ENCODE measurements around the gene PDPN. TPM values are rescaled to one million over a fixed set of nuclear protein-coding genes. Genes with fewer than 3 reads are reported as not detected.
A peak's percentile ranks its signal among the peaks of the same experiment; 100 is the strongest.

Gene PDPN
- total and polyA plus RNA-seq, 2 experiments from 2014 or later: 1.1 to 1.8 TPM

GRCh38 chr1:13582713-13583443, 754 bp upstream of the PDPN start:
- Histone ChIP-seq H3K27me3 (replicated peaks; ENCODE audit: insufficient read depth) (no peaks in the 10 kb centered on the region), H3K4me3 (no peak overlapping the region), H3K27ac (no peak overlapping the region)

GRCh38 chr1:13583966-13584791, 547 bp downstream of the PDPN start:
- 0 out of 2 replicates have a peak, but pooled peaks cover 7% of the 10 kb centered on the region for H3K4me1 ChIP-seq (ENCODE audit: insufficient read depth)
- H3K79me2 ChIP-seq (ENCODE audit: insufficient read depth): no peaks in the 10 kb centered on the region
- in situ Hi-C loops (cut with MboI): no loop called here
- H3K4me2 ChIP-seq (ENCODE audit: unreplicated experiment): peak overlapping the region; percentile 85
- H3K9me2 ChIP-seq (ENCODE audit: insufficient read depth): no peaks in the 10 kb centered on the region
- peak overlapping the region; percentile 71 for H3K4me3 ChIP-seq
- WGBS, 2 experiments (ENCODE audit: low coverage in 1 of 2, low lambda C conversion rate in 2 of 2, missing lambda C conversion rate in 2 of 2): 3 to 4% methylated on average over 46 of the region's 47 CpGs
- H2AFZ ChIP-seq: peak overlapping the region; percentile 85
- peak overlapping the region; percentile 73 for H3K9ac ChIP-seq
- H3K36me3 ChIP-seq (ENCODE audit: low read depth): no peaks in the 10 kb centered on the region
- no peaks in the 10 kb centered on the region for H3K27me3 ChIP-seq (replicated peaks; ENCODE audit: insufficient read depth)
- no peaks in the 10 kb centered on the region for H3K9me3 ChIP-seq (ENCODE audit: low read depth)
- peak; percentile 72 for DNase-seq
- H3F3A ChIP-seq (ENCODE audit: insufficient read depth): no peaks in the 10 kb centered on the region
- TF ChIP-seq EZH2 (IDR thresholded peaks at IDR 0.05; ENCODE audit: insufficient read depth, poor library complexity, severe bottlenecking): no peak
- no peak for TF ChIP-seq EZH2phosphoT487 (IDR thresholded peaks at IDR 0.05; ENCODE audit: insufficient read depth, low read depth)
- H3K27ac ChIP-seq: no peak overlapping the region
- H4K20me1 ChIP-seq (ENCODE audit: insufficient read depth): no peaks in the 10 kb centered on the region

More at GRCh38 chr1:13582713-13583443, 754 bp upstream of the PDPN start:
- TF ChIP-seq EZH2 (IDR thresholded peaks at IDR 0.05; ENCODE audit: insufficient read depth, poor library complexity, severe bottlenecking): no peak
- no peak for TF ChIP-seq EZH2phosphoT487 (IDR thresholded peaks at IDR 0.05; ENCODE audit: insufficient read depth, low read depth)
- H2AFZ ChIP-seq: no peak overlapping the region
- no peak for DNase-seq
- in situ Hi-C loops (cut with MboI): no loop called here
- no peaks in the 10 kb centered on the region for H3F3A ChIP-seq (ENCODE audit: insufficient read depth)
- no peaks in the 10 kb centered on the region for H4K20me1 ChIP-seq (ENCODE audit: insufficient read depth)
- no peaks in the 10 kb centered on the region for H3K79me2 ChIP-seq (ENCODE audit: insufficient read depth)
- H3K9me3 ChIP-seq (ENCODE audit: low read depth): no peaks in the 10 kb centered on the region
- H3K4me1 ChIP-seq (ENCODE audit: insufficient read depth): 0 out of 2 replicates have a peak, but pooled peaks cover 7% of the 10 kb centered on the region
- WGBS, 2 experiments (ENCODE audit: low coverage in 1 of 2, low lambda C conversion rate in 2 of 2, missing lambda C conversion rate in 2 of 2): 84 to 90% methylated on average over 23 to 27 of the region's 27 CpGs
- no peaks in the 10 kb centered on the region for H3K36me3 ChIP-seq (ENCODE audit: low read depth)
- H3K4me2 ChIP-seq (ENCODE audit: unreplicated experiment): peak overlapping the region; percentile 85
- H3K9ac ChIP-seq: no peak overlapping the region
- H3K9me2 ChIP-seq (ENCODE audit: insufficient read depth): no peaks in the 10 kb centered on the region

DNA sequence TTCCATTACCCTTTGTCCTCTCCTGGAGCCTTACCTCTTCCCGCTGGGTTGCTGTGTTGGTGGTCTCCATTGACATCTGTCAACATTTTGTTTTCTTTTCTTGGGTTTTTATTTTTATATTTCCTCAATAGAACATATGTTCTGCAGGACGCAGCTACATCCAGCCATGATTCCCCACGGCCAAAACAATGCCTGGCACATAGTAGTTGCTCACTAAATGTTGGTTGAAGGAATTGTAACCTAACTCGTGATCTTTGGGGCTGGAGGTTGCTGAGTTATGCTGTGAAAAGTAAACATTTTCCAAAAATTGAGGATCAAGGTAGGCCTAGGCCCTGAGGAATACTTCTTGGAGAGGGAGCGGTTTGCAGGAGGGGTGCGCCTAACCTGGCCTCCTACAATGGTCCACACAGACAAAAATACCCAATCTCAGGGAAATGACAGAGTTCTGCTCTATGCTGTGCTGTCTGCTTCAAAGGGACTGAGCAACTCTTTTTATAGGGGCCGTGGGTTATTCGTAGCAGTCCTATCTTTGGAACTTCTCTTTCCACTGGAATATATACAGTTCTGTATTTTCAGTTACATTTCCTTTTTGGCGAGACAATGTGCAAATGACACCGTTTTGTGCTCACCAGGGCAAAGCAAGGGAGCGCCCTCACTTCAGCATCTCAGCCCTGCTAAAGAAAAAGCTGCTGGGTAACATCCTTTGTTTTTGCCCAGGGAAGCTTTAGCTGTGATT, 1.4 kb downstream of the PDPN start:
- Histone ChIP-seq H3K9me3 (ENCODE audit: low read depth) (no peaks in the 10 kb centered on the region), H3F3A (ENCODE audit: insufficient read depth) (no peaks in the 10 kb centered on the region), H2AFZ (no peak overlapping the region), H4K20me1 (ENCODE audit: insufficient read depth) (no peaks in the 10 kb centered on the region), H3K36me3 (ENCODE audit: low read depth) (no peaks in the 10 kb centered on the region), H3K4me1 (ENCODE audit: insufficient read depth) (0 out of 2 replicates have a peak, but pooled peaks cover 7% of the 10 kb centered on the region), H3K27me3 (replicated peaks; ENCODE audit: insufficient read depth) (no peaks in the 10 kb centered on the region), H3K9ac (no peak overlapping the region), H3K79me2 (ENCODE audit: insufficient read depth) (no peaks in the 10 kb centered on the region), H3K27ac (no peak overlapping the region), H3K4me3 (no peak overlapping the region), H3K9me2 (ENCODE audit: insufficient read depth) (no peaks in the 10 kb centered on the region), H3K4me2 (ENCODE audit: unreplicated experiment) (no peak overlapping the region)
- TF ChIP-seq EZH2 (IDR thresholded peaks at IDR 0.05; ENCODE audit: insufficient read depth, poor library complexity, severe bottlenecking): no peak
- TF ChIP-seq EZH2phosphoT487 (IDR thresholded peaks at IDR 0.05; ENCODE audit: insufficient read depth, low read depth): no peak
- in situ Hi-C loops (cut with MboI): no loop called here
- WGBS, 2 experiments (ENCODE audit: low coverage in 1 of 2, low lambda C conversion rate in 2 of 2, missing lambda C conversion rate in 2 of 2): 83 to 87% methylated on average over 11 of the region's 11 CpGs
- DNase-seq: no peak

- Histone ChIP-seq H3K9ac (no peak overlapping the region), H3K9me2 (ENCODE audit: insufficient read depth) (no peaks in the 10 kb centered on the region), H3K9me3 (ENCODE audit: low read depth) (no peaks in the 10 kb centered on the region), H3K36me3 (ENCODE audit: low read depth) (no peaks in the 10 kb centered on the region), H3K4me2 (ENCODE audit: unreplicated experiment) (no peak overlapping the region), H3K79me2 (ENCODE audit: insufficient read depth) (no peaks in the 10 kb centered on the region), H3K4me3 (no peak overlapping the region), H3K4me1 (ENCODE audit: insufficient read depth) (0 out of 2 replicates have a peak, but pooled peaks cover 7% of the 10 kb centered on the region), H3K27me3 (replicated peaks; ENCODE audit: insufficient read depth) (no peaks in the 10 kb centered on the region), H2AFZ (no peak overlapping the region), H4K20me1 (ENCODE audit: insufficient read depth) (no peaks in the 10 kb centered on the region), H3F3A (ENCODE audit: insufficient read depth) (no peaks in the 10 kb centered on the region), H3K27ac (no peak overlapping the region)
- no peak for DNase-seq
- in situ Hi-C loops (cut with MboI): no loop called here
- WGBS, 2 experiments (ENCODE audit: low coverage in 1 of 2, low lambda C conversion rate in 2 of 2, missing lambda C conversion rate in 2 of 2): 76 to 77% methylated on average over 9 of the region's 9 CpGs
- TF ChIP-seq EZH2 (IDR thresholded peaks at IDR 0.05; ENCODE audit: insufficient read depth, poor library complexity, severe bottlenecking) (no peak), EZH2phosphoT487 (IDR thresholded peaks at IDR 0.05; ENCODE audit: insufficient read depth, low read depth) (no peak)
These were observed 2.0 kb downstream of the PDPN start for GRCh38 chr1:13585612-13585991.
